H1 (cell line): ENCODE data around the gene DSP. TPM values are rescaled to one million over a fixed set of nuclear protein-coding genes. Genes with fewer than 3 reads are reported as not detected.

ENCODE experiments used
- BCL11A ChIP-seq, 2 experiments: IDR thresholded peaks; one replicate each; pipeline ENCODE4 v1.6.1; 2011; ENCODE audit warnings: low read depth in 2 of 2, low read length in 2 of 2, mild to moderate bottlenecking in 2 of 2
- BRCA1 ChIP-seq: IDR thresholded peaks from 2 replicates; pipeline ENCODE4 v1.6.1; 2012; ENCODE audit warnings: low read depth, low read length, improper control_type of control experiment
- JUN ChIP-seq: IDR thresholded peaks from 2 replicates; pipeline ENCODE4 v1.6.1; 2011; ENCODE audit warnings: low read depth, mild to moderate bottlenecking, improper control_type of control experiment, low read length
- KDM1A ChIP-seq: fragments of 200-600, 300-600 bp; sonication (generic); IDR thresholded peaks from 2 replicates; pipeline ENCODE4 v1.7.1; 2016; ENCODE audit warnings: mild to moderate bottlenecking, low read length, borderline replicate concordance
- KDM4A ChIP-seq: IDR thresholded peaks from one replicate; pipeline ENCODE4 v1.7.1; 2012; ENCODE audit warnings: low read depth, mild to moderate bottlenecking, moderate library complexity, low read length, inconsistent platforms; ENCODE audit not compliant: severe bottlenecking
- PHF8 ChIP-seq: fragments of 200-600 bp; sonication (generic); conservative IDR thresholded peaks from 2 replicates; pipeline ENCODE4 v1.7.1; 2012; ENCODE audit warnings: low read depth, mild to moderate bottlenecking, inconsistent platforms, low read length, moderate library complexity
- POLR2A ChIP-seq, 2 experiments: IDR thresholded peaks; 1 replicate in 1 of 2; 2 replicates in 1 of 2; pipeline ENCODE4 v1.6.1; 2011; ENCODE audit warnings: low read depth in 2 of 2, low read length in 2 of 2, mild to moderate bottlenecking in 2 of 2; ENCODE audit errors: control extremely low read depth in 1 of 2
- POLR2AphosphoS5 ChIP-seq: IDR thresholded peaks from 2 replicates; pipeline ENCODE4 v1.6.1; 2011; ENCODE audit warnings: low read depth, low read length
- RBBP5 ChIP-seq: IDR thresholded peaks from 2 replicates; pipeline ENCODE4 v1.7.1; 2012; ENCODE audit warnings: low read depth, mild to moderate bottlenecking, inconsistent platforms, low read length, moderate library complexity, borderline replicate concordance
- RNF2 ChIP-seq: fragments of 200-900, 300-1000 bp; sonication (generic); IDR thresholded peaks from 2 replicates; pipeline ENCODE4 v1.7.1; 2016; ENCODE audit warnings: borderline replicate concordance, low read depth, mild to moderate bottlenecking, antibody characterized with exemption, low read length; ENCODE audit not compliant: poor library complexity, severe bottlenecking; ENCODE audit errors: missing control alignments
- SUZ12 ChIP-seq: fragments of 200-600 bp; sonication (generic); IDR thresholded peaks from 2 replicates; pipeline ENCODE4 v1.6.1; 2012; ENCODE audit warnings: mild to moderate bottlenecking, inconsistent platforms, low read length, moderate library complexity, mixed read lengths
- TAF1 ChIP-seq: IDR thresholded peaks from 2 replicates; pipeline ENCODE4 v1.6.1; 2011; ENCODE audit warnings: mild to moderate bottlenecking, low read depth, low read length
- TAF7 ChIP-seq: optimal IDR thresholded peaks from 2 replicates; pipeline ENCODE3; 2011; ENCODE audit warnings: low read depth, mild to moderate bottlenecking, inconsistent platforms, low read length, moderate library complexity, borderline replicate concordance
- TBP ChIP-seq: IDR thresholded peaks from 2 replicates; pipeline ENCODE4 v1.6.1; 2011; ENCODE audit warnings: low read depth, low read length, improper control_type of control experiment
- YY1 ChIP-seq: IDR thresholded peaks from 2 replicates; pipeline ENCODE4 v1.6.1; 2011; ENCODE audit warnings: low read depth, mild to moderate bottlenecking, low read length
- polyA plus RNA-seq, 7 experiments: library from polyadenylated mRNA; depleted of rRNA in 3 of 7; stranded (reverse) in 5 of 7; unstranded in 2 of 7; fragments of >200 nt in 5 of 7; fragments of 200-250 nt in 2 of 7; gene quantifications; 1 replicate in 5 of 7; 2 replicates in 1 of 7; 4 replicates in 1 of 7; pipeline versions ENCODE4 v1.2.1 to v1.2.3, GENCODE V29; 2011 to 2013; ENCODE audit warnings: missing spikeins in 2 of 7, mixed read lengths in 2 of 7
- total RNA-seq: library from RNA; stranded (reverse); fragmentation: NEBNext Ultra II Directional; extraction: Animal tissue kit (Norgen Biotek cat#: 25700); gene quantifications from 2 replicates; pipeline ENCODE4 v1.2.1, GENCODE V29; 2021
- TF ChIP-seq, protein P1 (sequence below): IDR thresholded peaks from 2 replicates; pipeline ENCODE4 v1.6.1; 2011; ENCODE audit warnings: low read length, improper control_type of control experiment
- TF ChIP-seq, protein P2 (sequence below): IDR thresholded peaks from 2 replicates; pipeline ENCODE4 v1.6.1; 2012; ENCODE audit warnings: inconsistent platforms
- TF ChIP-seq, protein P3 (sequence below): IDR thresholded peaks from 2 replicates; pipeline ENCODE4 v1.6.1; 2011; ENCODE audit warnings: low read depth, mild to moderate bottlenecking, low read length; ENCODE audit not compliant: insufficient read depth

Gene DSP
- total and polyA plus RNA-seq, 2 of the 8 experiments (the other 6 are each of a cell fraction or from before 2014, with no cell fraction given), result 14.3 to 48.5 TPM

DNA sequence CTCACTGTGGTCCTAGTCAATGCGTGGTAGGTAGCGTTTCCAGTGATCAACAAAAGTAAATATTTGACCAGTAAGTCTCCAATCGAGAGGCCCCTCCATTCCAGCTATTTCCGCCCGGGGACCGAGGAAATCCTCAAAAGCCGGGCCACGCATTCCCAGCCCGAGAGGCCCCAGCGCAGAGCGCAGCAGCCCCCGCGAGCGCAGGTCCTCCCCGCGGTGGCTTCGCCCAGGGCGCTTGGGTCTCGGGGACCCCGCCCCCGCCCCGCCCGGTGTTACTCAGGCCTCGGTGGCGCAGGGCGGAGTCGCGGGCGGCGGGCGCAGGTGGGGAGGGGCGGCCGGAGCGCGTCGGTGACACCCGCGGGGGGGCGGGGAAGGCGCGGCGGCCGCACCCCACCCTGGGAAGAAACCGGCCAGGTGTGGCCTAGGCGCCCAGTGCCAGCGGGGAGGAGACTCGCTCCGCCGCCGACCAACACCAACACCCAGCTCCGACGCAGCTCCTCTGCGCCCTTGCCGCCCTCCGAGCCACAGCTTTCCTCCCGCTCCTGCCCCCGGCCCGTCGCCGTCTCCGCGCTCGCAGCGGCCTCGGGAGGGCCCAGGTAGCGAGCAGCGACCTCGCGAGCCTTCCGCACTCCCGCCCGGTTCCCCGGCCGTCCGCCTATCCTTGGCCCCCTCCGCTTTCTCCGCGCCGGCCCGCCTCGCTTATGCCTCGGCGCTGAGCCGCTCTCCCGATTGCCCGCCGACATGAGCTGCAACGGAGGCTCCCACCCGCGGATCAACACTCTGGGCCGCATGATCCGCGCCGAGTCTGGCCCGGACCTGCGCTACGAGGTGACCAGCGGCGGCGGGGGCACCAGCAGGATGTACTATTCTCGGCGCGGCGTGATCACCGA lies at the start of gene DSP (continued):
- TF ChIP-seq TAF1, result peak; percentile 60
- no peak for TF ChIP-seq KDM1A
- no peak for TF ChIP-seq JUN
- no peak for TF ChIP-seq YY1
- TF ChIP-seq, protein P1, sequence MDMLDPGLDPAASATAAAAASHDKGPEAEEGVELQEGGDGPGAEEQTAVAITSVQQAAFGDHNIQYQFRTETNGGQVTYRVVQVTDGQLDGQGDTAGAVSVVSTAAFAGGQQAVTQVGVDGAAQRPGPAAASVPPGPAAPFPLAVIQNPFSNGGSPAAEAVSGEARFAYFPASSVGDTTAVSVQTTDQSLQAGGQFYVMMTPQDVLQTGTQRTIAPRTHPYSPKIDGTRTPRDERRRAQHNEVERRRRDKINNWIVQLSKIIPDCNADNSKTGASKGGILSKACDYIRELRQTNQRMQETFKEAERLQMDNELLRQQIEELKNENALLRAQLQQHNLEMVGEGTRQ, result no peak
- TF ChIP-seq PHF8, result 0 out of 2 replicates have a peak, but pooled peaks have one; percentile 30
- TF ChIP-seq, protein P2, sequence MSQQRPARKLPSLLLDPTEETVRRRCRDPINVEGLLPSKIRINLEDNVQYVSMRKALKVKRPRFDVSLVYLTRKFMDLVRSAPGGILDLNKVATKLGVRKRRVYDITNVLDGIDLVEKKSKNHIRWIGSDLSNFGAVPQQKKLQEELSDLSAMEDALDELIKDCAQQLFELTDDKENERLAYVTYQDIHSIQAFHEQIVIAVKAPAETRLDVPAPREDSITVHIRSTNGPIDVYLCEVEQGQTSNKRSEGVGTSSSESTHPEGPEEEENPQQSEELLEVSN, result 0 out of 2 replicates have a peak, but pooled peaks have one; percentile 18
- peak in 1 of 2 experiments; percentile 44; a peak in 2 of 3 replicates for TF ChIP-seq POLR2A (IDR thresholded peaks at IDR 0.05; ENCODE audit: control extremely low read depth in 1 of 2, low read depth in 2 of 2, low read length in 2 of 2)
- TF ChIP-seq, protein P3, sequence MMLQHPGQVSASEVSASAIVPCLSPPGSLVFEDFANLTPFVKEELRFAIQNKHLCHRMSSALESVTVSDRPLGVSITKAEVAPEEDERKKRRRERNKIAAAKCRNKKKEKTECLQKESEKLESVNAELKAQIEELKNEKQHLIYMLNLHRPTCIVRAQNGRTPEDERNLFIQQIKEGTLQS, result no peak
- peak; percentile 21; the same call in 1 of the 2 replicates for TF ChIP-seq TBP
- peak; percentile 86; the same call in 1 of the 2 replicates for TF ChIP-seq RBBP5
- TF ChIP-seq TAF7, result peak; percentile 41
- TF ChIP-seq BCL11A (IDR thresholded peaks at IDR 0.05; ENCODE audit: low read depth in 2 of 2, low read length in 2 of 2), result no peak
- peak; percentile 85 for TF ChIP-seq KDM4A
- TF ChIP-seq BRCA1, result no peak
- no peak for TF ChIP-seq RNF2
- peak; percentile 32; the same call in 1 of the 2 replicates for TF ChIP-seq SUZ12
- peak; percentile 66 for TF ChIP-seq POLR2AphosphoS5
